Activated naive CD4-positive, alpha-beta T cell treated with anti-CD3 and anti-CD28 coated beads, Interleukin-2, amount 50 U/mL, for 72 hours (primary cell): ENCODE measurements around the gene TSPO2. TPM values are rescaled to one million over a fixed set of nuclear protein-coding genes. Genes with fewer than 3 reads are reported as not detected.
"Not testable (repeated sequence)": the region's sequence is repeated elsewhere in the genome, so short reads cannot be mapped to it uniquely, and the experiment has no call there.

Source experiments
- ATAC-seq, 2 donors: fragments of 150-1000 bp; cut with Tn5 transposase; 2 replicates each; pipeline ENCODE4 v1.10.0; 2021; ENCODE audit warnings: mild to moderate bottlenecking in 2 of 2, moderate library complexity in 2 of 2
- DNase-seq, 2 donors: peaks; one replicate each; pipeline ENCODE4 v3.0.0; 2021 to 2022; ENCODE audit warnings: low spot score in 2 of 2
- H3K27ac Mint-ChIP-seq, 2 donors: one replicate each; pipeline ENCODE4 v1.8.0; 2022; ENCODE audit warnings: mild to moderate bottlenecking in 2 of 2, mixed read lengths in 2 of 2
- H3K36me3 Mint-ChIP-seq, 2 donors: one replicate each; pipeline ENCODE4 v1.8.0; 2022; ENCODE audit warnings: mixed read lengths in 2 of 2
- H3K9me3 Mint-ChIP-seq, 2 donors: one replicate each; pipeline ENCODE4 v1.8.0; 2022; ENCODE audit warnings: mixed read lengths in 2 of 2
- total RNA-seq, 2 donors: library from RNA; stranded (reverse); gene quantifications; one replicate each; pipeline ENCODE4 v1.2.3, GENCODE V29; 2022

Gene TSPO2
- total RNA-seq: not detected

GRCh38 chr6:41042226-41043055 is at the start of gene TSPO2:
TSPO2 (plus strand) TSS chr6:41042467; CDS start chr6:41042986, 519 bp downstream.
- no peaks in the 10 kb centered on the region for H3K9me3 Mint-ChIP-seq
- DNase-seq (no peak), ATAC-seq (no peak)
- H3K36me3 Mint-ChIP-seq: no peaks in the 10 kb centered on the region
- H3K27ac Mint-ChIP-seq: peak within 1 kb of the TSS in 1 of 2 donors; percentile 14

GRCh38 chr6:40992746-40993145 is 49.5 kb upstream of the TSPO2 start:
- no peaks in the 10 kb centered on the region for H3K9me3 Mint-ChIP-seq
- peak overlapping the region in 1 of 2 donors; percentile 24 for H3K27ac Mint-ChIP-seq
- no peak for DNase-seq
- no peak for ATAC-seq
- no peaks in the 10 kb centered on the region for H3K36me3 Mint-ChIP-seq

GRCh38 chr6:40996591-40997233 is 45.6 kb upstream of the TSPO2 start:
- DNase-seq (no peak), ATAC-seq (no peak)
- H3K36me3 Mint-ChIP-seq: no peaks in the 10 kb centered on the region
- no peak overlapping the region for H3K27ac Mint-ChIP-seq
- no peaks in the 10 kb centered on the region for H3K9me3 Mint-ChIP-seq

GRCh38 chr6:40997234-40997957 is 44.9 kb upstream of the TSPO2 start:
- H3K36me3 Mint-ChIP-seq: no peaks in the 10 kb centered on the region
- no peak overlapping the region for H3K27ac Mint-ChIP-seq
- no peaks in the 10 kb centered on the region for H3K9me3 Mint-ChIP-seq
- ATAC-seq: no peak
- DNase-seq: no peak

GRCh38 chr6:40998661-40999060 is 43.6 kb upstream of the TSPO2 start:
- no peak for ATAC-seq
- no peak for DNase-seq
- no peaks in the 10 kb centered on the region for H3K36me3 Mint-ChIP-seq
- no peaks in the 10 kb centered on the region for H3K9me3 Mint-ChIP-seq
- H3K27ac Mint-ChIP-seq: no peak overlapping the region

- H3K36me3 Mint-ChIP-seq: no peaks in the 10 kb centered on the region
- no peaks in the 10 kb centered on the region for H3K9me3 Mint-ChIP-seq
- peak in 1 of 2 donors; percentile 43 for ATAC-seq
- peak overlapping the region in 1 of 2 donors; percentile 1 for H3K27ac Mint-ChIP-seq
- no peak for DNase-seq
Measured at GRCh38 chr6:40999569-40999968, 42.7 kb upstream of the TSPO2 start.

GRCh38 chr6:41000248-41000647 is 42.0 kb upstream of the TSPO2 start:
- ATAC-seq (no peak), DNase-seq (no peak)
- Mint-ChIP-seq H3K36me3 (no peaks in the 10 kb centered on the region), H3K9me3 (no peaks in the 10 kb centered on the region), H3K27ac (peak overlapping the region in 1 of 2 donors; percentile 1)

- Mint-ChIP-seq H3K27ac (no peak overlapping the region), H3K9me3 (no peaks in the 10 kb centered on the region), H3K36me3 (no peaks in the 10 kb centered on the region)
- DNase-seq (no peak), ATAC-seq (no peak)
Measured at GRCh38 chr6:41002168-41002567, 40.1 kb upstream of the TSPO2 start.

- ATAC-seq: peak; percentile 68 to 78
- peak in 1 of 2 donors; percentile 69 for DNase-seq
- H3K27ac Mint-ChIP-seq, H3K36me3 Mint-ChIP-seq, H3K9me3 Mint-ChIP-seq: not testable (repeated sequence)
Measured at GRCh38 chr6:41006217-41006616, 36.0 kb upstream of the TSPO2 start.

GRCh38 chr6:41006980-41007379 is 35.3 kb upstream of the TSPO2 start:
- not testable (repeated sequence) for ATAC-seq, H3K27ac Mint-ChIP-seq, H3K9me3 Mint-ChIP-seq, H3K36me3 Mint-ChIP-seq, DNase-seq

- Mint-ChIP-seq H3K36me3 (no peaks in the 10 kb centered on the region), H3K9me3 (no peaks in the 10 kb centered on the region), H3K27ac (no peak overlapping the region)
- DNase-seq (no peak), ATAC-seq (no peak)
Measured at GRCh38 chr6:41008011-41008410, 34.3 kb upstream of the TSPO2 start.

- H3K36me3 Mint-ChIP-seq: no peaks in the 10 kb centered on the region
- DNase-seq (no peak), ATAC-seq (no peak)
- H3K27ac Mint-ChIP-seq: no peak overlapping the region
- H3K9me3 Mint-ChIP-seq: no peaks in the 10 kb centered on the region
Measured at GRCh38 chr6:41009669-41010068, 32.6 kb upstream of the TSPO2 start.

GRCh38 chr6:41011673-41012072 is 30.6 kb upstream of the TSPO2 start:
- Mint-ChIP-seq H3K27ac (no peak overlapping the region), H3K9me3 (no peaks in the 10 kb centered on the region), H3K36me3 (no peaks in the 10 kb centered on the region)
- DNase-seq (no peak), ATAC-seq (no peak)

- no peak for DNase-seq
- H3K9me3 Mint-ChIP-seq: no peaks in the 10 kb centered on the region
- no peak for ATAC-seq
- no peaks in the 10 kb centered on the region for H3K36me3 Mint-ChIP-seq
- no peak overlapping the region for H3K27ac Mint-ChIP-seq
Measured at GRCh38 chr6:41013466-41014153, 28.7 kb upstream of the TSPO2 start.

- Mint-ChIP-seq H3K27ac (no peak overlapping the region), H3K36me3 (no peaks in the 10 kb centered on the region), H3K9me3 (no peaks in the 10 kb centered on the region)
- DNase-seq (no peak), ATAC-seq (no peak)
Measured at GRCh38 chr6:41014780-41015179, 27.5 kb upstream of the TSPO2 start.

- not testable (repeated sequence) for H3K27ac Mint-ChIP-seq, H3K9me3 Mint-ChIP-seq, DNase-seq, ATAC-seq, H3K36me3 Mint-ChIP-seq
Measured at GRCh38 chr6:41015860-41016259, 26.4 kb upstream of the TSPO2 start.

- Mint-ChIP-seq H3K36me3 (no peaks in the 10 kb centered on the region), H3K9me3 (no peaks in the 10 kb centered on the region)
- no peak for DNase-seq
Measured at GRCh38 chr6:41017663-41018062, 24.6 kb upstream of the TSPO2 start.

More at GRCh38 chr6:41017663-41018062, 24.6 kb upstream of the TSPO2 start:
- no peak overlapping the region for H3K27ac Mint-ChIP-seq
- ATAC-seq: no peak
